NCI-H226 (cell line): ENCODE measurements around the gene SPCS2.
"Not testable (repeated sequence)": the region's sequence is repeated elsewhere in the genome, so short reads cannot be mapped to it uniquely, and the experiment has no call there.

Experiments used
- DNase-seq: peaks from one replicate; pipeline ENCODE4 v3.0.0-alpha.2; 2015

Gene SPCS2

GRCh38 chr11:74950374-74950969, 1.4 kb downstream of the SPCS2 start:
- no peak for DNase-seq

DNA sequence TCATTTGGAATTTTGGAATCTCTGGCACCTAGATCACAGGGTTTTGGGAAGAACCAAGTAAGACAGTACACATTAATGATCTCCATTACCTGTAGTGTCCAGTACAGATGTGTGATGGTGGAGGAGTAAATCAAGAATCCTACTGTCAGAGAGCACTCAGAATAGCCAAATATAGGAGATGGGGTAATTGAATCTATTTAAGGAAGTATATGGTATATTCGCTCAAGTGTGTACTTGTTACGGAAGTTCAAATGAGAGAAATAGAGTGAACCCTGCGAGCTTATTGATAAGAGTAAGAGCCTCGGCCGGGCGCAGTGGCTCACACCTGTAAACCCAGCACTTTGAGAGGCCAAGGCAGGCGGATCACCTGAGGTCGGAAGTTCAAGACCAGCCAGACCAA, 2.2 kb downstream of the SPCS2 start:
- no peak for DNase-seq

GRCh38 chr11:74952752-74953151, 3.7 kb downstream of the SPCS2 start:
- no peak for DNase-seq

- no peak for DNase-seq
Measured at GRCh38 chr11:74953451-74953850, 4.4 kb downstream of the SPCS2 start.

- DNase-seq, result no peak
Measured at GRCh38 chr11:74954199-74954598, 5.1 kb downstream of the SPCS2 start.

GRCh38 chr11:74956397-74957015, 7.4 kb downstream of the SPCS2 start:
- no peak for DNase-seq

- DNase-seq, result no peak
Measured at GRCh38 chr11:74957937-74958629, 9.0 kb downstream of the SPCS2 start.

- DNase-seq, result not testable (repeated sequence)
Measured at GRCh38 chr11:74960128-74960527, 11.1 kb downstream of the SPCS2 start.

- DNase-seq, result no peak
Measured at GRCh38 chr11:74966651-74967050, 17.6 kb downstream of the SPCS2 start.

- DNase-seq, result no peak
Measured at GRCh38 chr11:74970852-74971395, 21.9 kb downstream of the SPCS2 start.

GRCh38 chr11:74971424-74971823, 22.4 kb downstream of the SPCS2 start:
- no peak for DNase-seq

- DNase-seq, result no peak
Measured at GRCh38 chr11:74978041-74978440, 29.0 kb downstream of the SPCS2 start.

- no peak for DNase-seq
Measured at GRCh38 chr11:74980634-74981033, 31.6 kb downstream of the SPCS2 start.

DNA sequence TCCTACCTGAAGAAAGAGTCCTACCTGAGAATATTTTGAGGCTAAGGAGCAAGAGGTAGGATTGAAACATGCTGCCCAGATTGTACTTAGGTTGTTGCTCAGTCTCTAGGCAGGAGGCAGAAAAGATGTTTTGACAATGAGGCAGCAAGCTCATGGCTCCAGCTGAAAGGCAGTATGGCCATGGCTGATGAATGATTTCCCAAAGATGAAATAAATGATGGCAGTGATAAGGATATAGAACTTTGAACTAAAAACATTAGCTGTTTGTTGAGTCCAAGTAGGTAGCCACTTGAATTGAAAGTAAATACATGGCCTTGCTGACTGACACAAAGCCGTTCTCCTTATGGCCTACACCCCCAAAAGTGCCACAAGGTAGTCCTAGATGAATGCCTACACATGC, 32.8 kb downstream of the SPCS2 start:
- no peak for DNase-seq

- DNase-seq, result no peak
Measured at GRCh38 chr11:74984070-74984469, 35.0 kb downstream of the SPCS2 start.

GRCh38 chr11:74984730-74985129, 35.7 kb downstream of the SPCS2 start:
- DNase-seq, result no peak

GRCh38 chr11:74988541-74989259, 39.6 kb downstream of the SPCS2 start, which contains the start of gene NEU3:
TSS of gene NEU3 (plus strand) at chr11:74988933. CDS start at chr11:74989061, 128 bp downstream.
- DNase-seq, result peak; percentile 77

DNA sequence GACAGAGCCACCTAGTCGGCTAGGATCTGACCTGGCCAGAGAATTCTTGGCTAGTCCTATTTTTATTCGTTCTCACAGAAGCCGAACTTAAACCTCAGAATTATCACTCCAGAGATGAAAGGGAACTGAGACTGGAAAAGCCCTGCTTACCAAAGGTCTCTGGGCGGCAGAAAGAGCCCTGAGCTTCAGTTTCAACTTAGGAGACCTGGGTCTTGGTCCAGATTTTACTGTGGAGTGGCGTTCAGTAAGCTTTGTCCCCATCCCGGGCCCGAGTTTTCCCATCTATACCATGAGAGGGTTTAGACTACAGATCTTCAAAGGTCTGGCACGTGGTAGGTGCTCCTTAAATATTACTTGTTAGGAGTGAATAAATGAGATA, 40.2 kb downstream of the SPCS2 start:
- no peak for DNase-seq

- not testable (repeated sequence) for DNase-seq
Measured at GRCh38 chr11:74990150-74990549, 41.1 kb downstream of the SPCS2 start.

DNA sequence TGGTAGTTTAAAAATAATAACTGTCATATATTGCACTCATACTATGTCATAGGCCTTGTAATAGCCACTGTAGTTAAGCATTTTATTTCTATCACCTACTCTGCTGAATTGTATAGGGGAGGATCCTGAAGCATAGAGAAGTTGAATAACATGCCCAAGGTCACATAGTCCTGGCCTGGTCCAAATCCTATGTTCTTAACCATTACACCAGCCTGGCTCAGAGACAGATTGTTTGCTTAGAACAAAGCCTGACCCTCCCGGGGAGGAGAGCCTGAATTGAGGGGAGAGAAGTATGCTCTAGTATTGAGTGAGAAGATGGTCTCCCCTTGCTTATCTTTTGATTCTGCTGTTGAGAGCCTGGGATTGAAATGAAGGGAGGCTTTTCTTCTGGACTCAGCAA, 41.9 kb downstream of the SPCS2 start:
- no peak for DNase-seq

- DNase-seq, result no peak
Measured at GRCh38 chr11:74992852-74993251, 43.8 kb downstream of the SPCS2 start.

- DNase-seq, result no peak
Measured at GRCh38 chr11:75000975-75001354, 51.9 kb downstream of the SPCS2 start.

GRCh38 chr11:75001686-75002085, 52.6 kb downstream of the SPCS2 start:
- DNase-seq, result no peak
